ENCODE data around the gene DECR2.

Gene DECR2

DNA sequence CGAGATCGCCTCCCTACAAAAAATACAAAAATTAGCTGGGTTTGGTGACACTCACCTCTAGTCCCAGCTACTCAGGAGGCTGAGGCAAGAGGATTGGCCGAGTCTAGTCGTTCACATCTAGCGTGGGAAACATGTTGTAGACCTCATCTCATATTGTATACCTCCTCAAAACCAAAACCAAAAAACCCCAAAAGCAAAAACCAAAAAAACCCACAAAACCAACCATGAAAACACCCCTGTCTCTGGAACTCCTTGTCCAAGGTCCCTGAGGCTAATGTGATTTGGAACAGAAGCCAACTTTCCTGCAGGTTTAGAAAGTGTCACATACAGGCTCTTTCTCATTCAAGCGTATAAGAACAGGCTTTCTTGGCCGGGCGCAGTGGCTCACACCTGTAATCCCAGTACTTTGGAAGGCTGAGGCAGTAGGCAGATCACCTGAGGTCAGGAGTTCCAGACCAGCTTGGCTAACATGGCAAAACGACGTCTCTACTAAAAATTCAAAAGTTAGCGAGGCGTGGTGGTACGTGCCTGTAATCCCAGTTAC lies 52.8 kb downstream of the DECR2 start:
- TF ChIP-seq ZNF8 (CRISPR knock-in tag; IDR thresholded peaks at IDR 0.05) (no peak), ISL1 (CRISPR knock-in tag; IDR thresholded peaks at IDR 0.05) (no peak), ZFP3 (CRISPR knock-in tag; IDR thresholded peaks at IDR 0.05) (no peak), SNAI2 (CRISPR knock-in tag; IDR thresholded peaks at IDR 0.05) (no peak), TCF4 (CRISPR knock-in tag; IDR thresholded peaks at IDR 0.05; ENCODE audit: borderline replicate concordance) (no peak), BACH2 (CRISPR knock-in tag; IDR thresholded peaks at IDR 0.05; ENCODE audit: borderline replicate concordance) (no peak)
- TF ChIP-seq, protein P1, sequence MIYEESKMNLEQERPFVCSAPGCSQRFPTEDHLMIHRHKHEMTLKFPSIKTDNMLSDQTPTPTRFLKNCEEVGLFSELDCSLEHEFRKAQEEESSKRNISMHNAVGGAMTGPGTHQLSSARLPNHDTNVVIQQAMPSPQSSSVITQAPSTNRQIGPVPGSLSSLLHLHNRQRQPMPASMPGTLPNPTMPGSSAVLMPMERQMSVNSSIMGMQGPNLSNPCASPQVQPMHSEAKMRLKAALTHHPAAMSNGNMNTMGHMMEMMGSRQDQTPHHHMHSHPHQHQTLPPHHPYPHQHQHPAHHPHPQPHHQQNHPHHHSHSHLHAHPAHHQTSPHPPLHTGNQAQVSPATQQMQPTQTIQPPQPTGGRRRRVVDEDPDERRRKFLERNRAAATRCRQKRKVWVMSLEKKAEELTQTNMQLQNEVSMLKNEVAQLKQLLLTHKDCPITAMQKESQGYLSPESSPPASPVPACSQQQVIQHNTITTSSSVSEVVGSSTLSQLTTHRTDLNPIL (CRISPR knock-in tag; IDR thresholded peaks at IDR 0.05; ENCODE audit: low read depth): no peak
- ATAC-seq: no peak

DNA sequence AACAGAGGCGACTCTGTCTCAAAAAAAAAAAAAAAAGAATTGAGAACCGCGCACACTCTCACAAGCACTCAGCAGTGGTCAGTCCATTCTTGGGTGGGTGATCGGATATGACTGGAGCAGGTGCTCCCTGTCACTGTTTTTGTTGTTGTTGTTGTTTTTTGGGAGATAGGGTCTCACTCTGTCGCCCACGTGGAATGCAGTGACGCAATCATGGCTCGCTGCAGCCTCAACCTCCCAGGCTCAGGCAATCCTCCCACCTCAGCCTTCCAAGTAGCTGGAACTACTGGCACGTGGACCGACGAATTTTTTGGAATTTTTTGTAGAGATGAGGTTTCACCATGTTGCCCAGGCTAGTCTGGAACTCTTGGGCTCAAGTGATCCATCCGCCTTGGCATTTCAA lies 53.8 kb downstream of the DECR2 start:
- TF ChIP-seq RARB (CRISPR knock-in tag; IDR thresholded peaks at IDR 0.05) (no peak), ISL1 (CRISPR knock-in tag; IDR thresholded peaks at IDR 0.05) (no peak), TOX (CRISPR knock-in tag; IDR thresholded peaks at IDR 0.05; ENCODE audit: borderline replicate concordance) (no peak), ZC3H10 (CRISPR knock-in tag; IDR thresholded peaks at IDR 0.05) (no peak)
- no peak for ATAC-seq

DNA sequence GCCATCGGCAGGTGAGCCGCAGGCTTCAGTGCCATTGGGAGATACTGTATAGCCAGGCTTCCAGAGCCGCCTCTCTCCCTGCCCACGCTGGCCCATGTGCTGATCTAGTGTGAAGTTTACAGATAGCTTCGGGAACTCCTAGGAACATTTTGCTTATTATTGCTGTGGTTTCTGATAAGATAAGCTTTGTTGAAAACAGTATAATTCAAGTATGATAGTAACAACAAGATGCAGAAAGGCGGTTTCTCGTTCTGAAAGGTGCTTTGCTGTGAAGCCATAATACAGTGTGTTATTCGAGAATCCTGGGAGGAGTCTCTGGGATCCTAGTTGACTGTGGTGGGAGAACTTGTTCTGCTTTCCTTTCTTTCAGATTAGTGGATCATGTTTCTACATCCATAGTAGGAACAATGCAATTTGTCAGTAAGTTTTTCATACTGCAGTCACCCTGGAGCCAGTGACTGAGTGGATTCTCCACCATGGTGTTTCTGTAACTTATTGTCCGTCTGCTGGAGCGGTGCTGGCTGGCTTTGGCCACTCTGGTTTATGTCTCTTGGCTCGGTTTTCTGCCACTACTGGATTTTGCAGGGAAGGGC lies 55.3 kb downstream of the DECR2 start:
- TF ChIP-seq ZFP3 (CRISPR knock-in tag; IDR thresholded peaks at IDR 0.05): no peak
- TF ChIP-seq, protein P1 (CRISPR knock-in tag; IDR thresholded peaks at IDR 0.05; ENCODE audit: low read depth): no peak
- TF ChIP-seq POU6F1 (CRISPR knock-in tag; IDR thresholded peaks at IDR 0.05; ENCODE audit: borderline replicate concordance, low read depth): no peak
- TF ChIP-seq PPARA (CRISPR knock-in tag; IDR thresholded peaks at IDR 0.05; ENCODE audit: borderline replicate concordance): no peak

DNA sequence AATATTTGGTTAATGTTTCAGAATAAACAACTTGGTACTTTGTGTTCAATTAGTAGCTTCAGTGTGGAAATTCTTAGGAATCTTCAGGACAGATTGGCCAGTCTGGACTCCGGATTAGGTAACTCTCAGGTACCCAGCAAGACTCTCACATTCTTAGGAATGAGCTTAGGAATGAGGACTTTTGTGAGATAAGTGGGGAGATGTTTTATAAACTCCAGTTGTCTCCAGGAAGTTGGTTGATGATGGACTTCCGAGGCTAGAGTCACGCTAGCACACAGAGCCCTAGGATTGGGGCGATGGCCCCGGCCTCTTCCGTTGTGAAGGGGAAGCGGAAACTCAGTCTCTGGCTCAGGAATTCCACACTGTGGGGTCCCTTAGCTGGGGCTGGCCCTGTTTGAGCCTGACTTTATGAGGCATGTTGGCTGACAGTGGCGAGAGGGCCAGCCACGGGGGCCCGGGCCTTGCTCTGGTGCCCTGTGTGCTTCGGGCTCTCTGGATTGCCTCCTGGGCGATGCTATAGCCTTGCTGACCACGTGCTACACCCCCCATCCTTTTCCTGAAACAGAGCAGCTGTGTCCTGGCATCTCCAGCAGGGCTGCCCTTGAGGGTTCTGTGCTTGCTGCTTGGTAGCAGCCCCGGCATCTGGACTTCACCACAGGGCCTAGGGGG lies 56.2 kb downstream of the DECR2 start:
- peak; percentile 72 for ATAC-seq
- no peak for TF ChIP-seq TSHZ2 (CRISPR knock-in tag; IDR thresholded peaks at IDR 0.05)
- no peak for TF ChIP-seq ZNF70 (CRISPR knock-in tag; IDR thresholded peaks at IDR 0.05)
- TF ChIP-seq TOX (CRISPR knock-in tag; IDR thresholded peaks at IDR 0.05; ENCODE audit: borderline replicate concordance): no peak
- no peak for TF ChIP-seq ZNF8 (CRISPR knock-in tag; IDR thresholded peaks at IDR 0.05)
- no peak for TF ChIP-seq ZNF565 (CRISPR knock-in tag; conservative IDR thresholded peaks at IDR 0.05; ENCODE audit: low read depth)
- no peak for TF ChIP-seq ZC3H10 (CRISPR knock-in tag; IDR thresholded peaks at IDR 0.05)
- TF ChIP-seq, protein P1 (CRISPR knock-in tag; IDR thresholded peaks at IDR 0.05; ENCODE audit: low read depth): no peak
- no peak for TF ChIP-seq POU6F1 (CRISPR knock-in tag; IDR thresholded peaks at IDR 0.05; ENCODE audit: borderline replicate concordance, low read depth)
- no peak for TF ChIP-seq OSR1 (CRISPR knock-in tag; IDR thresholded peaks at IDR 0.05)
- TF ChIP-seq GLIS3 (CRISPR knock-in tag; IDR thresholded peaks at IDR 0.05): no peak
- TF ChIP-seq PATZ1 (CRISPR knock-in tag; IDR thresholded peaks at IDR 0.05; ENCODE audit: borderline replicate concordance): no peak
- TF ChIP-seq ZFP3 (CRISPR knock-in tag; IDR thresholded peaks at IDR 0.05): no peak
- TF ChIP-seq SNAI2 (CRISPR knock-in tag; IDR thresholded peaks at IDR 0.05): no peak
- TF ChIP-seq TCF4 (CRISPR knock-in tag; IDR thresholded peaks at IDR 0.05; ENCODE audit: borderline replicate concordance): no peak
- TF ChIP-seq ARNTL (CRISPR knock-in tag; IDR thresholded peaks at IDR 0.05; ENCODE audit: borderline replicate concordance, low read depth): no peak
- TF ChIP-seq, protein P2, sequence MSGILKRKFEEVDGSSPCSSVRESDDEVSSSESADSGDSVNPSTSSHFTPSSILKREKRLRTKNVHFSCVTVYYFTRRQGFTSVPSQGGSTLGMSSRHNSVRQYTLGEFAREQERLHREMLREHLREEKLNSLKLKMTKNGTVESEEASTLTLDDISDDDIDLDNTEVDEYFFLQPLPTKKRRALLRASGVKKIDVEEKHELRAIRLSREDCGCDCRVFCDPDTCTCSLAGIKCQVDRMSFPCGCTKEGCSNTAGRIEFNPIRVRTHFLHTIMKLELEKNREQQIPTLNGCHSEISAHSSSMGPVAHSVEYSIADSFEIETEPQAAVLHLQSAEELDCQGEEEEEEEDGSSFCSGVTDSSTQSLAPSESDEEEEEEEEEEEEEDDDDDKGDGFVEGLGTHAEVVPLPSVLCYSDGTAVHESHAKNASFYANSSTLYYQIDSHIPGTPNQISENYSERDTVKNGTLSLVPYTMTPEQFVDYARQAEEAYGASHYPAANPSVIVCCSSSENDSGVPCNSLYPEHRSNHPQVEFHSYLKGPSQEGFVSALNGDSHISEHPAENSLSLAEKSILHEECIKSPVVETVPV (CRISPR knock-in tag; IDR thresholded peaks at IDR 0.05): no peak

More for the DNA sequence above, 55.3 kb downstream of the DECR2 start:
- peak; percentile 83 for ATAC-seq

Data from SK-N-SH treated with all-trans-retinoic acid at 6 μM for 48 hours (cell line).